ENCODE results near the gene FTH1. TPM values are rescaled to one million over a fixed set of nuclear protein-coding genes. Genes with fewer than 3 reads are reported as not detected.

Gene FTH1
- total RNA-seq, 1 donor from 2014 or later: 7,690 TPM

- no peak for DNase-seq (ENCODE audit: low spot score)
Measured at GRCh38 chr11:61951484-61952135, 15.8 kb downstream of the FTH1 start.

DNA sequence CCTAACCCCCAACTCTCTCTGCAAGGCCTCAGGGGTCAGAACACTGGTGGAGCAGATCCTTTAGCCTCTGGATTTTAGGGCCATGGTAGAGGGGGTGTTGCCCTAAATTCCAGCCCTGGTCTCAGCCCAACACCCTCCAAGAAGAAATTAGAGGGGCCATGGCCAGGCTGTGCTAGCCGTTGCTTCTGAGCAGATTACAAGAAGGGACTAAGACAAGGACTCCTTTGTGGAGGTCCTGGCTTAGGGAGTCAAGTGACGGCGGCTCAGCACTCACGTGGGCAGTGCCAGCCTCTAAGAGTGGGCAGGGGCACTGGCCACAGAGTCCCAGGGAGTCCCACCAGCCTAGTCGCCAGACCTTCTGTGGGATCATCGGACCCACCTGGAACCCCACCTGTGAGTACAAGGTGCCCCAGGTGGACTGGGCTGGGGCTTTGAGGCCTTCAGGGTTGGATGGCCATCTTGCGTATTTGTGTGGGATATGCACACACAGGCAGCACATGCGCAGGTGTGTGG is 17.3 kb downstream of the FTH1 start, which contains the start of gene BEST1:
Gene BEST1 (plus strand): TSS at position 317 of the 513 bp plus-strand sequence. CDS start 1,456 bp downstream, outside the sequence.
- no peak for DNase-seq (ENCODE audit: low spot score)

DNA sequence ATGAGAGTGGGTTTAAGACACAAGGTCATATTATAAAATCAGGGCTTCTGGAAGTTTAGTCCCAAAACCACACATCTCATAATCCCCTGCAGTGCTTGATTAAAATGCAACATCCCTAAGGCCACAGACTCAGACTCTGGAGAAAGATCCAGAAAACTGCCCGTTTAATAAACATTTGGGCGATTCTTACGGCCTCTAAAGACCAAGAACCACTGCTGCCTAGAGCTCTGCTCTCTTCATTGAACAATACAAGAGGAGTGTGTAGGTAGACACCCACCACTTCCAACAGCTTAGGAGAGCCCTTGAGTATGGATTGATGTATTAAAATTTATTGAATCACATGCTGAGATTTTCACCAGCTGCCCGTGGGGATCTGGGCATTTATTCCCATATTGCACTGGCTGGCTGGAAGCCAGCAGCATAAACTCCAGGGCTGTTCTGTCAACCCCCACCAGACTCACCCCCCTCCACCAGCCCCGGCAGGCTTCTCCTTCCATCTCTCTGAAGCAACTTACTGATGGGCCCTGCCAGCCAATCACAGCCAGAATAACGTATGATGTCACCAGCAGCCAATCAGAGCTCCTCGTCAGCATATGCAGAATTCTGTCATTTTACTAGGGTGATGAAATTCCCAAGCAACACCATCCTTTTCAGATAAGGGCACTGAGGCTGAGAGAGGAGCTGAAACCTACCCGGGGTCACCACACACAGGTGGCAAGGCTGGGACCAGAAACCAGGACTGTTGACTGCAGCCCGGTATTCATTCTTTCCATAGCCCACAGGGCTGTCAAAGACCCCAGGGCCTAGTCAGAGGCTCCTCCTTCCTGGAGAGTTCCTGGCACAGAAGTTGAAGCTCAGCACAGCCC is 18.0 kb downstream of the FTH1 start:
- DNase-seq (ENCODE audit: low spot score): no peak

DNA sequence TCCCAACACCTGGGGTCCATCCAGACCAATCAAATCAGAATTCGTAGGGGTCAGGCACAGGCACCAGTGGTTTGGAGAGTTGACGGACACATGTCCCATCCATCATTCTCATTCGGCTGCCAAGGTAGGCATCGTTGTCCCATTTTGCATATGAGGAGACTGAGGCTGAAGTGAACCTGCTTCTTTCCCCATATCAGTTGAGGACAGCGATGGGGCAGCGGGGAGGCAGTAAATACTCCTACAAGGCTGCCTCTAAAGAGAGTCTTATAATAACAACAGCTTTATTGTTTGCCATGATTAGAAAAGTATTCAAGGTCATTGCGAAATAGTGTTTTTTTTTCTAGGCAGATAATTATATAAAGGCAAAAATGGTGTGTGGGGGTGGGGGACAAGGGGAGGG is 18.9 kb downstream of the FTH1 start:
- DNase-seq (ENCODE audit: low spot score): no peak

- no peak for DNase-seq (ENCODE audit: low spot score)
Measured at GRCh38 chr11:61947486-61948210, 19.8 kb downstream of the FTH1 start.

GRCh38 chr11:61946894-61947293 is 20.5 kb downstream of the FTH1 start:
- DNase-seq (ENCODE audit: low spot score): no peak

DNA sequence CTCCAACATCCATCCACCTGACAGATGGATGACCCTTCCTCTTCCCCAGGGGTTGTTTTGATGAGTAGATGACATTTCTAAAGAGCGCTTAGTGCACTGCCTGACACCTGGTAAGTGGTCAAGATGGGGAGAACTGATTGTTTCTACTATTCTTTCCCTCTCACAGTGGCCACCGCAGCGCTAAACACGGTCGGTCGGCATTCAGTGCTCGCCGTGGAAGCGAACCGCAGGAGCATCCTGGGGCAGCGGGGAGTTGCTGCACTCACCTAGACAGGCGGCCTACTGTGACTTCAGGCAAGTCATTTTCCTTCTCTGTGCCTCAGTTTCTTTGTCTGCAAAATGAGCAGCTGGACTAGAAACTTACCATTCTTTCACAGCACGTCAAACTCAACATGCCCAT is 22.2 kb downstream of the FTH1 start:
- DNase-seq (ENCODE audit: low spot score): no peak

- no peak for DNase-seq (ENCODE audit: low spot score)
Measured at GRCh38 chr11:61940466-61940865, 27.0 kb downstream of the FTH1 start.

DNA sequence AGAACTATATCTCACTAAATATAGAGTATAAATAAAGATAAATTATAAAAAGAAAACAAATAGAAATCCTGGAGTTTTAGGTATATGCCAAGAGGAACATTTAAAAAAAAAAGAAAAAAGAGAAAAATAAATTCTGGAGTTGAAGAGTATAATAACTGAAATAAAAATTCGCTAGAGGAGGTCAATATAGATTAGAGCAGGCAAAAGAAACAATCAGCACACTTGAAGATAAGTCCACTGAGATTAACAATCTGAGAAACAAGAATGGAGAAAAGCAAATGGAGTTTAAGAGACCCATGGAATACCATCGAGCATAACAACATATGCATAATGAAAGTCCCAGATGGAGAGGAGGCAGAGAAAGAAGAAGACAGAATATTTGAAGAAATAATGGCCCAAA is 31.6 kb downstream of the FTH1 start:
- DNase-seq (ENCODE audit: low spot score): no peak

GRCh38 chr11:61930933-61931332 is 36.5 kb downstream of the FTH1 start:
- no peak for DNase-seq (ENCODE audit: low spot score)

GRCh38 chr11:61928606-61929005 is 38.8 kb downstream of the FTH1 start:
- DNase-seq (ENCODE audit: low spot score): no peak

DNA sequence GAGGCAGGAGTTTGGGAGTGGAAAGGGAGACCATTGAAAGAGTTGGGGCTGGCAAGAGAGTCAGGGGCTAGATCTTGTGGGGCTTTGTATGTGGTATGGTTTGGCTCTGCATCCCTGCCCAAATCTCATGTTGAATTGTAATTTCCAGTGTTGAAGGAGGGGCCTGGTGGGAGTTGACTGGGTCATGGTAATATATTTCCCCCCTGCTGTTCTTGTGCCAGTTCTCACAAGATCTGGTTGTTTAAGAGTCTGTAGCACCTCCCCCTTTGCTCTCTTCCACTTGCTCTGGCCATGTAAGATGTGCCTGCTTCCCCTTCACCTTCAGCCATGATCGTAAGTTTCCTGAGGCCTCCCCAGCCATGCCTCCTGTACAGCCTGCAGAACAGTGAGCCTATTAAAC is 39.9 kb downstream of the FTH1 start:
- DNase-seq (ENCODE audit: low spot score): no peak

- no peak for DNase-seq (ENCODE audit: low spot score)
Measured at GRCh38 chr11:61926235-61926634, 41.2 kb downstream of the FTH1 start.

DNA sequence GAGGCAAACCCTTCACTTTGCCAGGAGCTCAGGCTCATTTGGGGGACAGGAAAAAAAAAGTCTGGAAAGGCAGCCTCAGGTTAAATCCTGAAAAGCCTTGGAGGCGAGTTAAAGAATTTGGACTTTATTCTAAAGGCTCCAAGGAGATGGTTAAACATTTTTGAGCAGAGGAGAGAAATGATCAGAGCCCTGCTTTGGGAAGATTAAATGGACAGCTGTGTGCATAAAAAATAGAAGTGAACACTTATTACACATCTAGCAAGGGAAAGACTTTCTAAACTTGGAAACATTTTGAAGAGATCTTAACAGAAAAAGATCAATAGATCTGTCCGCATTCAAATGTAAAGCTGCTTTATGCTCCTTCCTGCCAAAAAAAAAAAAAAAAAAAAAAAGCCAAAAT is 41.7 kb downstream of the FTH1 start:
- no peak for DNase-seq (ENCODE audit: low spot score)

GRCh38 chr11:61924064-61924455 is 43.4 kb downstream of the FTH1 start:
- no peak for DNase-seq (ENCODE audit: low spot score)

GRCh38 chr11:61923166-61924063 is 44.0 kb downstream of the FTH1 start:
- peak; percentile 87 for DNase-seq (ENCODE audit: low spot score)

GRCh38 chr11:61922539-61922938 is 44.9 kb downstream of the FTH1 start:
- peak; percentile 90 for DNase-seq (ENCODE audit: low spot score)

DNA sequence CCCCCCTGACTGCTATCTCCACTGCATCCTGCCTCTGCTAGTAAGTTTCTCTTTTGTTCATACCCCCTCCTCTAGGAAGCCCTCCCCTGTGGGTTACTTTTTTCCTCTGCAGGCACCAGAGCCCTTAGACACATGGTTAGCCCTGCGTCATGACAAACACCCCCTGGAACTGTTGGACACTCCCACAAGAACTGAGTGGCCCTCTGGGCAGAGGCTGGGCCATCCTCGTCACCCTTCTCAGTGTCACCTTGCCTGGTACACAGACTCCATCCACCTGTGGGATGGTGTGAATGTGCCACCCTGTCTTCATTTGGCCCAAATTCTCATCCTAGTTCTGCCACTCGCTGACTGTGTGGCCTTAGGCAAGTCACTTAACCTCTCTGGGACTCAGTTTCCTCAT is 46.0 kb downstream of the FTH1 start:
- DNase-seq (ENCODE audit: low spot score): peak; percentile 20

DNA sequence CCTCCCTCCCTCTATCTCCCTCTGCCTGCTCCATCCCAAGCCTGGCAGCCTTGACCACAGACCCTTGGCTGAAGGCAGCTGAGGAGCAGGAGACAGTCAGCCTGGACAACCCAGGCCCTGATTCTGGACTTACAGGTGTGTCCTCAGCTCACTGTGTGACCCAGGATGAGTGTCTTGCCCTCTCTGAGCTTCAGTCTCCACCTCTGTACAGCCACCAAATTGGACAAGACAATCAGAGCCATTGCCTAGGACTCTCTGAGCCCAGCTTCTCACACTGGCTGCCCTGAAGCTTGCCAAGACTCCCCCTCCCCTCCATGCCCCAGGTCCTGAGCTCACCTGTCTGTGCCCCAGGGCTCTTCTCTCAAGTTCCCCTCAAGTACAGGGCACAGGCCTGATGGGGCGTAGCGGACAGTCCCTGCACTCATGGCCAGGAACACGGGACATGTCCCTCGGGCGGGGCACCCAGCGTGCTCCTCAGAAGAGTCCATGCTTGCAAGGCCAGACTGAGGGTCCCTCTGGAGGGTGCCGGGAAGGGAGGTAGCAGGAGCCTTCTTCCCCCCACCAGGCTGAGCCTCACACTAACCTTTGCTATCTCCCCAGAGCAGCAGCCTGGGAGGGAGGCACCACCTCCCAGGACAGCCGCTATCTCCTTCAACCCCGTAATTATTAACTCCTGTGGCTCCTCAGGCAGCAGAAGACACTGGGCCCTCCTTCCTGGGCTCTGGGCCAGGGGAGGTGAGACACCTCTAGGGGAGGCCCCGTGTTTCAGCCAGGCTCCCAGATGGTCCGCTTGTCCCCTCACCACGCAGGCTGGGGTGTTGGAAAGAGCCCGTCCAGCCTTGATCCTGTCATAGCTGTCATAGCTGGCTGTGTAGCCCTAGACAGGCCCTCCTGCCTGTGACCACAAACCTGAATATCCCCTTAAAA is 47.5 kb downstream of the FTH1 start:
- DNase-seq (ENCODE audit: low spot score): peak; percentile 87

Measured in mesenteric fat pad (tissue), 1 donor.